ENCODE measurements around the gene PIAS2.
"Not testable (repeated sequence)": the region's sequence is repeated elsewhere in the genome, so short reads cannot be mapped to it uniquely, and the experiment has no call there.

Gene PIAS2

GRCh38 chr18:46917108-46917802, at the start of gene PIAS2, which contains the start of gene KATNAL2:
Gene PIAS2, minus strand, starts transcription at chr18:46917507. Its CDS starts 162 bp downstream, at chr18:46917345.
Gene KATNAL2, plus strand, starts transcription at chr18:46917602. Its CDS starts 29,271 bp downstream, at chr18:46946873.
- peak; percentile 92 for DNase-seq

- not testable (repeated sequence) for DNase-seq
Observed at GRCh38 chr18:46966266-46966665, 49.0 kb upstream of the PIAS2 start.

- not testable (repeated sequence) for DNase-seq
Observed at GRCh38 chr18:46964579-46965293, 47.4 kb upstream of the PIAS2 start.

- not testable (repeated sequence) for DNase-seq
Observed at GRCh38 chr18:46963656-46964578, 46.6 kb upstream of the PIAS2 start.

- DNase-seq, result no peak
Observed at GRCh38 chr18:46958209-46958608, 40.9 kb upstream of the PIAS2 start.

GRCh38 chr18:46953195-46953594, 35.9 kb upstream of the PIAS2 start:
- DNase-seq, result no peak

GRCh38 chr18:46950064-46950656, 32.9 kb upstream of the PIAS2 start:
- DNase-seq, result peak; percentile 64

GRCh38 chr18:46946656-46947282, 29.5 kb upstream of the PIAS2 start:
- DNase-seq, result no peak

GRCh38 chr18:46942646-46943045, 25.3 kb upstream of the PIAS2 start:
- DNase-seq, result no peak

- DNase-seq, result no peak
Observed at GRCh38 chr18:46939998-46940571, 22.8 kb upstream of the PIAS2 start.

GRCh38 chr18:46939337-46939963, 22.1 kb upstream of the PIAS2 start:
- no peak for DNase-seq

GRCh38 chr18:46920653-46921052, 3.3 kb upstream of the PIAS2 start:
- no peak for DNase-seq

- no peak for DNase-seq
Observed at GRCh38 chr18:46920067-46920466, 2.8 kb upstream of the PIAS2 start.

- DNase-seq, result peak; percentile 55
Observed at GRCh38 chr18:46917803-46918600, 695 bp upstream of the PIAS2 start.

GRCh38 chr18:46916551-46917107, 678 bp downstream of the PIAS2 start:
- DNase-seq, result peak; percentile 55

GRCh38 chr18:46915800-46916550, 1.3 kb downstream of the PIAS2 start:
- peak; percentile 9 for DNase-seq

GRCh38 chr18:46910856-46911255, 6.5 kb downstream of the PIAS2 start:
- DNase-seq, result no peak

GRCh38 chr18:46909497-46909896, 7.8 kb downstream of the PIAS2 start:
- DNase-seq, result no peak

- DNase-seq, result no peak
Observed at GRCh38 chr18:46903406-46903805, 13.9 kb downstream of the PIAS2 start.

Data from NCI-H1092 treated with DMSO at 0.1 percent for 48 hours (cell line).